Astrocyte of the cerebellum (primary cell): Measurements from ENCODE around the gene BPIFA1.

Experiments
- DNase-seq: peaks from one replicate; pipeline ENCODE4 v3.0.0-alpha.2; 2011; ENCODE audit warnings: low read depth
- H3K4me3 ChIP-seq: 2 replicates; pipeline ENCODE4 v1.5.1; 2011; ENCODE audit warnings: mild to moderate bottlenecking, low read depth, low read length, moderate library complexity
- in situ Hi-C: cut with HindIII; loops from 2 replicates; pipeline ENCODE4 v1.10.0; 2017; ENCODE audit warnings: low sequenced_read_pairs
- TF ChIP-seq, protein P1 (sequence below): IDR thresholded peaks from 2 replicates; pipeline ENCODE4 v1.5.1; 2012; ENCODE audit warnings: low read length, low read depth, moderate library complexity, mild to moderate bottlenecking; ENCODE audit errors: missing control alignments

The BPIFA1 gene

DNA sequence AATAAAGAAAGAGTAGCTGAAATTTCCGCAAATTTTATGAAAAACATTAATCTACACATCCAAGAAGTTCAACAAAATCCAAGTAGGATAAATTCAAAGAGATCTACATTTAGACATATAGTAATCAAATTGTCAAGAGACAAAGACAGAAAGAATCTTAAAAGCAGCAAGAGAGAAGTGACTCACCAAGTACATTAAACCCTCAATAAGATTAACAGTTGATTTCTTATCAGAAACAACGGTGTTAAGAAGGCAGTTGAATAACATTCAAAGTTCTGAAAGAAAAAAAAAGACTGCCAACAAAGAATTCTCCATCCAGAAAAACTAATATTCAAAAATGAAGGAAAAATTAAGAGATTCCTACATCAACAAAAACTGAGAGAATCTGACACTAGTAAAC, 19.2 kb downstream of the BPIFA1 start:
- no peak for DNase-seq
- TF ChIP-seq, protein P1, sequence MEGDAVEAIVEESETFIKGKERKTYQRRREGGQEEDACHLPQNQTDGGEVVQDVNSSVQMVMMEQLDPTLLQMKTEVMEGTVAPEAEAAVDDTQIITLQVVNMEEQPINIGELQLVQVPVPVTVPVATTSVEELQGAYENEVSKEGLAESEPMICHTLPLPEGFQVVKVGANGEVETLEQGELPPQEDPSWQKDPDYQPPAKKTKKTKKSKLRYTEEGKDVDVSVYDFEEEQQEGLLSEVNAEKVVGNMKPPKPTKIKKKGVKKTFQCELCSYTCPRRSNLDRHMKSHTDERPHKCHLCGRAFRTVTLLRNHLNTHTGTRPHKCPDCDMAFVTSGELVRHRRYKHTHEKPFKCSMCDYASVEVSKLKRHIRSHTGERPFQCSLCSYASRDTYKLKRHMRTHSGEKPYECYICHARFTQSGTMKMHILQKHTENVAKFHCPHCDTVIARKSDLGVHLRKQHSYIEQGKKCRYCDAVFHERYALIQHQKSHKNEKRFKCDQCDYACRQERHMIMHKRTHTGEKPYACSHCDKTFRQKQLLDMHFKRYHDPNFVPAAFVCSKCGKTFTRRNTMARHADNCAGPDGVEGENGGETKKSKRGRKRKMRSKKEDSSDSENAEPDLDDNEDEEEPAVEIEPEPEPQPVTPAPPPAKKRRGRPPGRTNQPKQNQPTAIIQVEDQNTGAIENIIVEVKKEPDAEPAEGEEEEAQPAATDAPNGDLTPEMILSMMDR: no peak
- in situ Hi-C loops: no loop called here

DNA sequence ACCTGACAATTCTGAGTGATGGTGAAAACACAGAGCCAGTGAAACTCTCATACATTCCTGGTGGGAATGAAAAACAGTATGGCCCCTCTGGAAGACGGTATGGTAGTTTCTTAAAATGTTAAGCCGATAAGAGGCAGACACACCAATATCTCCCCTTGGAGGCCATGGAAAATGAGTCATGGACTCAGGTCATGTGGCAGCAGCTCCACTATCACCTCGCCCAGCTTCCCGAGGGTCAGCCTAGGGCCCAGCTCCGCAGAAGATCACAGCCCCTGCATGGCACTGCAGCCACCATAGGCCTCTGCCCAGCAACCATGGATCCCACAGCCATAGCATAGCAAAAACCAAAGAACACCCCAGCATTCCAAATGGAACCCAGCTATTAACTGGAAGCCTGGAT, 21.4 kb downstream of the BPIFA1 start:
- DNase-seq: no peak
- H3K4me3 ChIP-seq: no peak overlapping the region
- TF ChIP-seq, protein P1: no peak
- in situ Hi-C loops: no loop called here

More for the DNA sequence above, 19.2 kb downstream of the BPIFA1 start:
- no peak overlapping the region for H3K4me3 ChIP-seq

DNA sequence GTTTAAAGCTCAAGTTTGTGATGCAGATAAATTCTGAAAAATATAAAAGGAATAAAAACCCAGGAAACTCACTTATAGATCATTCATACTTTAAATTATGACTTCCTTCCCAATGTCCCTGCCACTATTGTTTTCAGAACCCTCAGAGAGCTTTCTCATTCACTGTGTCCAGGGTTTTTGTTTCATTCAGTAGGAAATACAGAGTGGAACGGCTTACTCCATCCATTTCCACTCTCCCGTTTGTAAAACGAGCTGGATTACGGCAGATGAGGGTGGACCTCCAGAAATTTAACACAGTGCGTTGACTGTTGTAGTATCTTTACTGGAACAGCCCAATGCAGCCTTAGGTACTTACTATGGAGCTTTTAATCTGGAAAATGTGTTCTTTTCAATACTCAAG, 23.6 kb downstream of the BPIFA1 start:
- TF ChIP-seq, protein P1: no peak
- in situ Hi-C loops: no loop called here
- no peak overlapping the region for H3K4me3 ChIP-seq
- DNase-seq: no peak

DNA sequence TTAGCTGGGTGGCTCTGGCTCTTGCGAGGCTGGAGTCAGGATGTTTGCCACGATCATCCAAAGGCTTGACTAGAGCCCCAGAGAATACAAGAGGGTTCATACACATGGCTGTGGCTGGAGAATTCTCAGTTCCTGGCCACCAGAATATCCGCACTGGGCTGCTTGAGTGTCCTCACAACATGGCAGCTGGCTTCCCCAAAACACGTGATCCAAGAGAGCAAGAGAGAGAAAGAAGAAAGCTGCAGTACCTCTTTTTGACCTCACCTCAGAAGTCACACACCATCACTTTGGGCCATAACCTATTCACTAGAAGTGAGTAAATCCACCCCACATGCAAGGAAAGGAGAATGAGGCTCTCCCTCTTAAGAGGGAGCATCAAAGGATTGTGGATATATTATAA, 25.7 kb downstream of the BPIFA1 start:
- in situ Hi-C loops: no loop called here
- TF ChIP-seq, protein P1: no peak
- H3K4me3 ChIP-seq: no peak overlapping the region
- no peak for DNase-seq

DNA sequence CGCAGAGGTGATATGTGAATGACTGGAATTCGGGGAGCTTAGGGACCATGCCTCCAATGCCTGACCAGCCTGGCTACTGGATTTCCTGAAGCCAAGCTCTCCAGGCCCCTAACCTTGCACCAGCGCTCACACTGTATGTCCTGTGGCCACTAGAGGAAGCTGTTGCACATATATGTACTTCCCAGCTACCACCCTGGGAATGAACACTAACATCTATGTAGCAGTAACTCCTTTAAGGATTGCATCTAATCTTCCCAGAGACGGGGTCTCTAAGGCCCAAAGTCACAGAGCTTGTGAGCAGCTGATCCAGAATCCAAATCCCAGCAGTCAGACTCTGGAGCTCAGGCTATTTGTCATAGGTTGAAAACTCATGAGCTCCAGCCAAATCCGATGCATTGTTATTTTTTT, 26.9 kb downstream of the BPIFA1 start:
- no peak overlapping the region for H3K4me3 ChIP-seq
- TF ChIP-seq, protein P1: peak; percentile 72
- peak; percentile 12 for DNase-seq
- in situ Hi-C loops: no loop called here

DNA sequence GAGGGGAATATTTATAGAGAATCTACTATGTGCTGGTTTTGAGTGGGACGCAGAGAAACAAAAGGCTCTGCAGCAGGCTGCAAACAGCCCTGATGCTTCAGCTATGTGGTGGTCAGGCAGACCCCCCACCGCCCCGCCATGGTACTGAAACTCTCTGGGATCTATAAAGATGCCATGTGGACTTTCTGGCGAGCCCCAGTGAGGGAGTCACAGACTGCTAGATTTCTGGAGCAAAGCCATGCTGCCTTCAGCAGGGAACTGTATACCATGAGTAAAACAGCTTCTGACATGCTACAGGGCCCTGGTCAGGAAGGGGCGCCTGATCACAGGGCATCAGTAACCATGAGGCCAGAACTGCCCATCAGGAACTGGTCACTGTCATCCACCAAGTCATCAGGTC, 28.0 kb downstream of the BPIFA1 start:
- no peak overlapping the region for H3K4me3 ChIP-seq
- no peak for DNase-seq
- TF ChIP-seq, protein P1: no peak
- in situ Hi-C loops: no loop called here

DNA sequence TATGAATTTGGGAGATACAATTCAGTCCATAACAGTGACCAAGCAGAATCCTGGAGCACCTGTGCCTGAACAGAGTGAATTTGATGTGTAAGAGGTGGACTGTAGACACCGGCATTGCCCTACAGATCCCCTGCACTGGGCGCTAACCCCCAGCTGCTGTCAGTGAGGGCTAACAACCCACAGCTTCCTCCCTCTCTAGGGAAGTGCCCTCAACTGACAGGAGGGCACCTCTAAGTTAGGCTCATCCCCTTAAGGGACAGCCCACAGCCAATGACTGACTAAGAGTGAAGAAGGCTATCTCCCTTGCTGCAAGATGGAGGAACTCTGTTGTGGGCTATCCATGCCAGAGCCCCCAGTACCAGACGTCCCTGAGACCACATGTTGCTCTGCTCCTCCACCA, 31.9 kb downstream of the BPIFA1 start:
- H3K4me3 ChIP-seq: no peak overlapping the region
- TF ChIP-seq, protein P1: no peak
- in situ Hi-C loops: no loop called here
- no peak for DNase-seq
